K562 (cell line): ENCODE measurements around the gene NRAP. TPM values are rescaled to one million over a fixed set of nuclear protein-coding genes. Genes with fewer than 3 reads are reported as not detected.

ENCODE experiments used
- ATAC-seq: fragments of 200-7000 bp; cut with Tn5 transposase; 3 replicates; pipeline ENCODE4 v1.9.1; 2020; ENCODE audit warnings: moderate library complexity
- BruUV-seq: library from RNA; stranded (reverse); fragments of 400-500 nt; replicated peaks from 2 replicates; lab custom pipeline; 2021; lab: Mats Ljungman, UMichigan
- CTCF ChIA-PET: fragments of 300-600 bp; formaldehyde crosslinking; extraction: SDS; loops from one replicate; lab custom pipeline; 2021; ENCODE audit warnings: low intra/inter-chr PET ratio; lab: Yijun Ruan, JAX
- POLR2A ChIA-PET: fragments of 300-600, 350-650 bp; sonication (Branson Sonifier 250); formaldehyde crosslinking; extraction: SDS; loops from one replicate; lab custom pipeline; 2021; ENCODE audit warnings: antibody characterized with exemption, inconsistent platforms; lab: Yijun Ruan, JAX
- DNase-seq, 4 experiments: peaks; one replicate each; pipeline versions ENCODE4 v3.0.0 to v3.0.0-alpha.2; 2011 to 2018; ENCODE audit warnings: low spot score in 3 of 4, mixed read lengths in 3 of 4; ENCODE audit errors: extremely low read depth in 1 of 4
- FAIRE-seq: peaks from 2 replicates; lab custom pipeline; 2011; peaks lifted over from hg19 to GRCh38; lab: Jason Lieb, UNC
- H2AFZ ChIP-seq: 2 replicates; pipeline ENCODE4 v1.6.0; 2011; ENCODE audit warnings: low read depth, low read length, control low read depth, inconsistent platforms
- H3K27ac ChIP-seq: fragments of 200-600 bp; 3 replicates; pipeline ENCODE4 v1.8.0; 2011; ENCODE audit warnings: low read depth, mild to moderate bottlenecking, control low read depth, inconsistent platforms, low read length, moderate library complexity, mixed read lengths; ENCODE audit errors: extremely low read depth
- H3K27me3 ChIP-seq, 2 experiments: fragments of 300-600 bp in 1 of 2; 2 replicates in 1 of 2; 3 replicates in 1 of 2; pipeline versions ENCODE4 v1.6.0 to v1.8.0; 2011; ENCODE audit warnings: inconsistent platforms in 2 of 2, low read length in 2 of 2, mild to moderate bottlenecking in 1 of 2, mixed read lengths in 1 of 2, moderate library complexity in 1 of 2; ENCODE audit not compliant: control insufficient read depth in 2 of 2, insufficient read depth in 2 of 2
- H3K36me3 ChIP-seq: fragments of 300-600 bp; 3 replicates; pipeline ENCODE4 v1.8.0; 2011; ENCODE audit warnings: mild to moderate bottlenecking, low read length, inconsistent platforms; ENCODE audit not compliant: control insufficient read depth, insufficient read depth
- H3K4me1 ChIP-seq, 2 experiments: fragments of 200-600 bp in 1 of 2; replicated peaks in 1 of 2; 2 replicates in 1 of 2; 3 replicates in 1 of 2; pipeline versions ENCODE4 v1.5.1 to v1.8.0; 2011; ENCODE audit warnings: inconsistent platforms in 2 of 2, low read length in 2 of 2, mild to moderate bottlenecking in 1 of 2, mixed read lengths in 1 of 2, moderate library complexity in 1 of 2; ENCODE audit not compliant: control insufficient read depth in 2 of 2, insufficient read depth in 2 of 2
- H3K4me2 ChIP-seq: 2 replicates; pipeline ENCODE4 v1.6.1; 2011; ENCODE audit warnings: low read length, control low read depth, inconsistent platforms, mixed read lengths; ENCODE audit not compliant: insufficient read depth
- H3K4me3 ChIP-seq: fragments of 200-600 bp; sonication (generic), shearing (Covaris generic); 2 replicates; pipeline ENCODE4 v1.5.1; 2016; ENCODE audit warnings: control low read depth, inconsistent platforms
- H3K79me2 ChIP-seq: fragments of 200-600 bp; 3 replicates; pipeline ENCODE4 v1.8.0; 2011; ENCODE audit warnings: low read length, inconsistent platforms; ENCODE audit not compliant: control insufficient read depth, insufficient read depth
- H3K9ac ChIP-seq, 2 experiments: 2 replicates each; pipeline versions ENCODE4 v1.6.0 to v1.6.1; 2011; ENCODE audit warnings: low read depth in 2 of 2, low read length in 2 of 2, control low read depth in 1 of 2, inconsistent platforms in 1 of 2, mild to moderate bottlenecking in 1 of 2, mixed read lengths in 1 of 2; ENCODE audit not compliant: insufficient read depth in 1 of 2
- H3K9me1 ChIP-seq: one replicate; pipeline ENCODE4 v1.6.0; 2011; ENCODE audit warnings: inconsistent platforms, mild to moderate bottlenecking, low read length, moderate library complexity; ENCODE audit not compliant: control insufficient read depth, insufficient read depth
- H3K9me3 ChIP-seq: replicated peaks from 2 replicates; pipeline ENCODE4 v1.5.1; 2011; ENCODE audit warnings: low read depth, low read length, inconsistent platforms; ENCODE audit not compliant: control insufficient read depth, insufficient read depth
- H4K20me1 ChIP-seq: replicated peaks from 2 replicates; pipeline ENCODE4 v1.6.1; 2011; ENCODE audit warnings: low read length, inconsistent platforms, mixed read lengths; ENCODE audit not compliant: control insufficient read depth, insufficient read depth
- FOXJ2 ChIP-seq: fragments of 200-800 bp; sonication (Bioruptor generic); IDR thresholded peaks from 2 replicates; pipeline ENCODE4 v1.6.1; 2016; ENCODE audit warnings: missing genetic modification characterization, missing compliant biosample characterization
- MTA2 ChIP-seq: fragments of 450-650 bp; IDR thresholded peaks from 2 replicates; pipeline ENCODE4 v1.6.1; 2016; ENCODE audit warnings: low read depth
- POLR3A ChIP-seq: IDR thresholded peaks from 2 replicates; pipeline ENCODE4 v1.6.1; 2011; ENCODE audit warnings: borderline replicate concordance, mild to moderate bottlenecking, moderate library complexity; ENCODE audit not compliant: insufficient read length, insufficient read depth; ENCODE audit errors: extremely low read depth
- SMC3 ChIP-seq: conservative IDR thresholded peaks from 2 replicates; pipeline ENCODE4 v1.6.1; 2011; ENCODE audit warnings: low read depth, low read length, improper control_type of control experiment; ENCODE audit not compliant: insufficient read depth
- TAF1 ChIP-seq: IDR thresholded peaks from 2 replicates; pipeline ENCODE4 v1.6.1; 2011; ENCODE audit warnings: mild to moderate bottlenecking, low read length, moderate library complexity; ENCODE audit not compliant: insufficient read depth, control insufficient read depth, severe bottlenecking; ENCODE audit errors: extremely low read depth
- TAF7 ChIP-seq: fragments of 450-650 bp; IDR thresholded peaks from 2 replicates; pipeline ENCODE4 v1.6.1; 2016; ENCODE audit warnings: missing genetic modification characterization, missing compliant biosample characterization
- THAP12 ChIP-seq: fragments of 250-450 bp; sonication (Bioruptor Pico); IDR thresholded peaks from 2 replicates; pipeline ENCODE4 v1.9.0; 2021; ENCODE audit warnings: mild to moderate bottlenecking, inconsistent platforms
- ZFPM2 ChIP-seq: fragments of 250-450 bp; sonication (Bioruptor Pico); IDR thresholded peaks from 2 replicates; pipeline ENCODE4 v1.5.1; 2022; ENCODE audit warnings: mild to moderate bottlenecking
- ZNF217 ChIP-seq: sonication (generic); formaldehyde crosslinking; IDR thresholded peaks from 2 replicates; pipeline ENCODE4 v1.8.0; 2022; ENCODE audit warnings: mild to moderate bottlenecking, missing genetic modification reagents
- ZNF239 ChIP-seq: fragments of 250-450 bp; sonication (Bioruptor Pico); IDR thresholded peaks from 2 replicates; pipeline ENCODE4 v1.4.0; 2020; ENCODE audit warnings: mild to moderate bottlenecking
- WGBS: fragments of 100-300 bp; shearing (Covaris generic); methylation state at CpG from one replicate; pipeline ENCODE4 v1.1.6; 2016; ENCODE audit warnings: low coverage, mixed read lengths; ENCODE audit not compliant: insufficient coverage; ENCODE audit errors: missing lambda C conversion rate; 5-methylcytosine and 5-hydroxymethylcytosine counted together
- in situ Hi-C: fragments of 300-500 bp; cut with MboI; formaldehyde crosslinking; loops from 4 replicates; pipeline ENCODE4 v1.15.0; 2018; ENCODE audit warnings: inconsistent platforms, mixed read lengths
- intact Hi-C: fragments of 100-400 bp; cut with micrococcal nuclease; formaldehyde crosslinking; loops from 2 replicates; pipeline ENCODE4 v1.14.2; 2022
- polyA plus RNA-seq, 8 experiments: library from polyadenylated mRNA; depleted of rRNA in 4 of 8; stranded (reverse) in 5 of 8; unstranded in 3 of 8; fragments of >200 nt; fragmentation: Nextera tagmentation in 2 of 8; fragmentation: Illumina TruSeq in 1 of 8; extraction: Ambion mirVana in 2 of 8; extraction: Trizol in 1 of 8; gene quantifications; 2 replicates each; pipeline versions ENCODE4 v1.2.1 to v1.2.3, GENCODE V29; 2011 to 2014; ENCODE audit warnings: inconsistent platforms in 1 of 8, missing spikeins in 1 of 8
- total RNA-seq, 7 experiments: library from RNA; depleted of rRNA in 6 of 7; stranded (reverse); fragments of >200 nt in 6 of 7; fragmentation: Illumina TruSeq in 2 of 7; extraction: Trizol in 2 of 7; gene quantifications; 2 replicates each; pipeline versions ENCODE4 v1.2.1 to v1.2.3, GENCODE V29; 2011 to 2021; ENCODE audit warnings: low replicate concordance in 1 of 7
- TF ChIP-seq, protein P1 (sequence below), 3 experiments: IDR thresholded peaks in 2 of 3; conservative IDR thresholded peaks in 1 of 3; 2 replicates each; pipeline ENCODE4 v1.5.1; 2011 to 2012; ENCODE audit warnings: low read length in 3 of 3, mild to moderate bottlenecking in 3 of 3, control low read depth in 2 of 3, improper control_type of control experiment in 1 of 3, inconsistent platforms in 1 of 3, low read depth in 1 of 3, mixed read lengths in 1 of 3, moderate library complexity in 1 of 3; ENCODE audit not compliant: insufficient read depth in 2 of 3
- TF ChIP-seq, protein P2 (sequence below): fragments of 250-450 bp; sonication (Bioruptor Pico); IDR thresholded peaks from 2 replicates; pipeline ENCODE4 v1.6.1; 2021; ENCODE audit warnings: mild to moderate bottlenecking

Gene NRAP
- total and polyA plus RNA-seq, 9 of the 15 experiments (the other 6 are each of a cell fraction or from before 2014, with no cell fraction given), result not detected

DNA sequence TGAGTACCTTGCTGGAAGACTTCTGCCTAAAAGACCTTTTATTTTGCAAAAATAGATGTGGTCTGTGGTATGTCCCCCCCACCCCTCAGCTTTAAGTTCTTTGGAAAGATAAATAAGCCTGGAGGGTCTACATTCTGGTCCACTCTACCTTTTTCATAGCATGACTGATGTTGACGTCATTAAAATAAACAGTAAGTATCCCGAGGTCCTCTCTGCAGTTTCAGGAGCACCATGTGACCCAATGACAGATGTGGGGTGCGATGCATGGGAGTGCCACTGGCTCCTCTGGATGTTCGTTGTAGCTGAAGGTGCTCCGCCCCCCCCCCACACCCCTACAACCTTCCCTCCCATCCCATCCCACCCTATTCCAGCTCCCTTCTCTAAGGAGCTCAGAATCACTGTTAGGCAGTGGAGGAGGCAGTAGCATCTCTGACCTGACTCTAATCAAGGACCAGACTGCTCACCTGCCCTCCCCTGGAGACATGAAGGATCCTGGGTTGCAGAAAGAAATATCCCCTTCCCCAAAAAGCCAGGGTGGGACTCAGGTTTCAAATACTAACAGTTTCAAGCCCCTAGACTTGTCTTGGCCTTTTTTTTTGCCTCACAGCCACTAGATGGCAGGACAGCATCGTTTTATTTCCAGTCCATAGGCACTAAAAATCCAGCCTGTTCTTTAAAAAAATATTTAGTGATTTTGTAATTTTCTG is 40.9 kb upstream of the NRAP start (continued):
- TF ChIP-seq SMC3 (0 out of 2 replicates have a peak, but pooled peaks have one; percentile 31), ZFPM2 (CRISPR knock-in tag) (no peak), THAP12 (CRISPR knock-in tag) (no peak)
- TF ChIP-seq, protein P1, sequence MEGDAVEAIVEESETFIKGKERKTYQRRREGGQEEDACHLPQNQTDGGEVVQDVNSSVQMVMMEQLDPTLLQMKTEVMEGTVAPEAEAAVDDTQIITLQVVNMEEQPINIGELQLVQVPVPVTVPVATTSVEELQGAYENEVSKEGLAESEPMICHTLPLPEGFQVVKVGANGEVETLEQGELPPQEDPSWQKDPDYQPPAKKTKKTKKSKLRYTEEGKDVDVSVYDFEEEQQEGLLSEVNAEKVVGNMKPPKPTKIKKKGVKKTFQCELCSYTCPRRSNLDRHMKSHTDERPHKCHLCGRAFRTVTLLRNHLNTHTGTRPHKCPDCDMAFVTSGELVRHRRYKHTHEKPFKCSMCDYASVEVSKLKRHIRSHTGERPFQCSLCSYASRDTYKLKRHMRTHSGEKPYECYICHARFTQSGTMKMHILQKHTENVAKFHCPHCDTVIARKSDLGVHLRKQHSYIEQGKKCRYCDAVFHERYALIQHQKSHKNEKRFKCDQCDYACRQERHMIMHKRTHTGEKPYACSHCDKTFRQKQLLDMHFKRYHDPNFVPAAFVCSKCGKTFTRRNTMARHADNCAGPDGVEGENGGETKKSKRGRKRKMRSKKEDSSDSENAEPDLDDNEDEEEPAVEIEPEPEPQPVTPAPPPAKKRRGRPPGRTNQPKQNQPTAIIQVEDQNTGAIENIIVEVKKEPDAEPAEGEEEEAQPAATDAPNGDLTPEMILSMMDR (IDR thresholded peaks at IDR 0.05 in 2 of 3, conservative IDR thresholded peaks at IDR 0.05 in 1 of 3; ENCODE audit: insufficient read depth in 2 of 3, low read depth in 1 of 3, low read length in 3 of 3), result peak; percentile 24 to 53 (median 51); a peak in 4 of 6 replicates
- TF ChIP-seq, all 486 proteins: peak for 4

- H3K9ac ChIP-seq, result no peak overlapping the region
- H3K9me1 ChIP-seq, result no peaks in the 10 kb centered on the region
- no peak overlapping the region for H3K27ac ChIP-seq
- no peaks in the 10 kb centered on the region for H4K20me1 ChIP-seq
- H3K36me3 ChIP-seq, result no peaks in the 10 kb centered on the region
- no peaks in the 10 kb centered on the region for H3K4me1 ChIP-seq
- no peak for TF ChIP-seq TAF1
- no peak for TF ChIP-seq FOXJ2
- TF ChIP-seq ZNF239, result no peak
- TF ChIP-seq, protein P2, sequence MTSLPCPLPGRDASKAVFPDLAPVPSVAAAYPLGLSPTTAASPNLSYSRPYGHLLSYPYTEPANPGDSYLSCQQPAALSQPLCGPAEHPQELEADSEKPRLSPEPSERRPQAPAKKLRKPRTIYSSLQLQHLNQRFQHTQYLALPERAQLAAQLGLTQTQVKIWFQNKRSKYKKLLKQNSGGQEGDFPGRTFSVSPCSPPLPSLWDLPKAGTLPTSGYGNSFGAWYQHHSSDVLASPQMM (CRISPR knock-in tag), result no peak
- TF ChIP-seq POLR3A, result no peak
- TF ChIP-seq TAF7, result no peak
- no peak for TF ChIP-seq ZNF217 (CRISPR knock-in tag)
- TF ChIP-seq MTA2, result no peak
- 0% methylated on average over 2 of the region's 3 CpGs for WGBS
- no peaks in the 10 kb centered on the region for H3K9me3 ChIP-seq
- POLR2A ChIA-PET, result no interaction called here
- H3K4me2 ChIP-seq, result no peak overlapping the region
- BruUV-seq, result no TSS peak
- H2AFZ ChIP-seq, result no peak overlapping the region
- no peaks in the 10 kb centered on the region for H3K79me2 ChIP-seq
- intact Hi-C loops, result no loop called here
- FAIRE-seq (no peak), DNase-seq (no peak), ATAC-seq (no peak)
- H3K27me3 ChIP-seq, result peaks cover 0 to 5% of the 10 kb centered on the region in 2 experiments; a peak in 2 of 5 replicates
- in situ Hi-C loops, result no loop called here
- H3K4me3 ChIP-seq, result no peak overlapping the region
- CTCF ChIA-PET, result no interaction called here
Observed at GRCh38 chr10:113697595-113697994, 33.8 kb upstream of the NRAP start.
